Measurements from ENCODE around the gene STK26.

The STK26 gene

DNA sequence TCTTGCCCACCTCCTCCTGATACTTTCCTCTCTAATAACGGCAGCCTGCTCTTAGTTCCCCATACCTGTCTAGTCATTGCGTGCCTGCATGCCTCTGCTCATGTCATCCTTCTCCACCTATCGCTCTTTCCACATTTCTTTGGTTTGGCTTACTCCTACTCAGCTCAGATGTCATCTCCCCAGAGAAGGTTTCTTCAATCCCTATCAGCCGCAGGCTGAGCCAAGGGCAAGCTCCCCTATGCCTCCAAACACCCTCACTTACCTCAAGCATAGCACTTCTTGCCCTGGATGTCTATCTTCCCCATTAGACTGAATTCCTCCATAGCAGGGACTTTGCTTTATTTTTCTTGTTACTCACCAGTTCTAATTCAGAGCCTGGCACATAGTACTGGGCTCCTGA lies 78.1 kb downstream of the STK26 start:
- DNase-seq: no peak

DNA sequence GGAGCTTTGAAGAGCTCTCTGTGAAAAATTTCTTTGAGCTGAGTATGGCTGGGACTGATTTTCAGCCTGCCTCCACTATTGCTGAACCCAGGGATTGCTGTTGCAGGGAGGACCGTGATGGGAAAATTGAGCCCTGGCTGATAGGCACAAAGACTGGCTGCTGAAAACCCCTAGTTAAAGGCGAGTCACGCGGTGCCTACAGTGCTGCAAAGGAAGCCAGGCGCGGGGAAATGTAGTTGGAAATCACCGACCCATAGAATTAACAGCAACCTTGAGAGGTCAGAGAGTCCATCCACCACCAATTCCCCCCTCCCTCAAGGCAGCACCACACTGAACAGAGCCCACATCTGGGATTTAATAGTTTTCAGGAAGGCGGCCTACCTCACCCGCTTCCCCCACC lies 78.7 kb downstream of the STK26 start:
- no peak for DNase-seq

- no peak for DNase-seq
These were observed 84.2 kb downstream of the STK26 start for GRCh38 chrX:132107291-132107690.

GRCh38 chrX:132114607-132115006 lies 91.5 kb downstream of the STK26 start:
- DNase-seq: no peak

DNA sequence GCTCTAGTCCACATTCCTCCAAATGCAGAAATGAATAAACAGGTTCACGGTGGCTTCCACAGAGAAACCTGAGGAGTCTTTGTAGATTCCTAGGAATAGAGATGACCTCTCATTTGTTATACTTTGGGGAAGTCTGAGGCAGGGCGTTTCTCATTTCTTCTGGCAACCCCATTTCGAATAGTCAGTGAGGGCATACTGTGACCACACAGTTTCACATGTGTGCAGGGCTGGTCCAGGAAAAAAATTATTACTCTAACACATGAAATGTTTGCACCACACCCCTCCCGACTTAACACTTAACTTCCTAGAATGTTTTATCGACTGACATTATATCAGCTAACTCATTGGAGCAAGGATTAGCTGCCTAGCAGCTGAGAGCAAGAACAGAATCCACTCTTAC lies 92.7 kb downstream of the STK26 start:
- DNase-seq: no peak

GRCh38 chrX:132118358-132118757 lies 95.3 kb downstream of the STK26 start:
- no peak for DNase-seq

- DNase-seq: no peak
These were observed 96.2 kb downstream of the STK26 start for GRCh38 chrX:132119283-132119682.

DNA sequence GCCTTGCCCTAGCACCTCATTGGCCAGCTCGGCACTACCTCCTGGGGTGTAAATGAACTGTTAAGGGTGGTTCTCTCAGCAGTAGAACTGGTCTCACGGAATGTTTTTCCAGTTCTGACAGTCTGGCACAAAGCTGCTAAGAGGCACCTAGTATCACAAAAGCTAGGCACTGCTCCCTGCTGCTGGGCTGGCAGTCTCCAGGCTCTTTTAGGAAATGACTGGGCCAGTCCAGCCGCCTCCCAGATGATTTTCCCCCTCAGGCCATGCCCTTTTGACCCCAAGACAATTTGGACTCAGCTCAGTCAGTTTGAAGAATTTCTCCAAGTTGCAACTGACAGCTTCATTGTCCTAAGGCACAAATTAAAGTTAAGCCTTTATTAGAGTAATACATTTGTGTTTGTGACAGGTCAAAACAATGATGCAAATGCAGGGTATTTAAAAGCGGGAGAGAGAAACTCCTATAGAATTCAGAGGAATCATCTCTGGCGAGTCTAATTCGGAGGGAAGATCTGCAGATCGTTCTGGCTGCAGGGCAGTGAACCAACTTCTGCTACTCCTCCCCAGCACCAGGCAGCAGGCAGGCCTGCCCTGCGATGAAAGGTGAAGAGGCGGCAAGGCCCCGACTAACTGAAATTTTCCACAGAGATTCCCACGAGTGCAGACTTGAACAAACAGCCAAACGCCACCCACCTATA lies 96.9 kb downstream of the STK26 start:
- no peak for DNase-seq

DNA sequence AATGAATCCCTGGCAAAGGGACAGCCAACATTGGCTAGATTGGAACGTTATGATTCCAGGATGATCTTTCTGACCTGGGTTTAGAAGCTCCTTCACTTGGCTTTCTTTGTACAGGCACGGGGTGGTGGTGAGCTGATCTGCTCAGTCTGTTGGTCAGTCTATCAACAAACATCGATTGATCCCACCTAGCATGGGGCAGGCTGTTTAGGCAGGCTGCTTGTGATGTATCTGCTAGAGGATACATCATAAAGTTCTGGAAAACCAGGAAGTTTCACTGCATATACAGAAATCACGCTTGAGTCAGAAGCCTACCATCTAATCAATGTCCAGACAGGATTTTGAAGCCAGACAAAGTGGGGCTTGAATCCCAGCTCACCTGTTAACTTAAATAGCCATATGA lies 97.8 kb downstream of the STK26 start:
- DNase-seq: no peak

All from NCI-H446 treated with DMSO at 0.1 percent for 48 hours (cell line).